WTC11 (cell line): ENCODE measurements around the gene RAD51D.

ENCODE experiments used
- MAX ChIP-seq: sonication (generic); formaldehyde crosslinking; IDR thresholded peaks from 2 replicates; pipeline ENCODE4 v1.8.0; 2022; ENCODE audit warnings: mild to moderate bottlenecking, missing genetic modification reagents
- NFYB ChIP-seq: sonication (generic); formaldehyde crosslinking; conservative IDR thresholded peaks from 2 replicates; pipeline ENCODE4 v1.8.0; 2022; ENCODE audit warnings: low read depth, missing genetic modification reagents
- NR3C1 ChIP-seq: sonication (generic); formaldehyde crosslinking; conservative IDR thresholded peaks from 2 replicates; pipeline ENCODE4 v1.8.1; 2023; ENCODE audit warnings: low read depth, mild to moderate bottlenecking, missing genetic modification reagents
- ZNF121 ChIP-seq: sonication (generic); formaldehyde crosslinking; IDR thresholded peaks from 2 replicates; pipeline ENCODE4 v1.8.0; 2023; ENCODE audit warnings: missing genetic modification reagents
- TF ChIP-seq, protein P1 (sequence below): fragments of 200-600 bp; IDR thresholded peaks from 2 replicates; pipeline ENCODE4 v1.8.0; 2022; ENCODE audit warnings: antibody characterized with exemption
- TF ChIP-seq, protein P2 (sequence below): sonication (generic); formaldehyde crosslinking; IDR thresholded peaks from 2 replicates; pipeline ENCODE4 v1.8.0; 2022; ENCODE audit warnings: mild to moderate bottlenecking, missing genetic modification reagents
- TF ChIP-seq, protein P3 (sequence below): sonication (generic); formaldehyde crosslinking; IDR thresholded peaks from 2 replicates; pipeline ENCODE4 v1.8.0; 2022; ENCODE audit warnings: mild to moderate bottlenecking, missing genetic modification reagents
- TF ChIP-seq, protein P4 (sequence below): fragments of 250-450 bp; sonication (Bioruptor Pico); IDR thresholded peaks from 2 replicates; pipeline ENCODE4 v1.9.0; 2021; ENCODE audit warnings: mild to moderate bottlenecking

DNA sequence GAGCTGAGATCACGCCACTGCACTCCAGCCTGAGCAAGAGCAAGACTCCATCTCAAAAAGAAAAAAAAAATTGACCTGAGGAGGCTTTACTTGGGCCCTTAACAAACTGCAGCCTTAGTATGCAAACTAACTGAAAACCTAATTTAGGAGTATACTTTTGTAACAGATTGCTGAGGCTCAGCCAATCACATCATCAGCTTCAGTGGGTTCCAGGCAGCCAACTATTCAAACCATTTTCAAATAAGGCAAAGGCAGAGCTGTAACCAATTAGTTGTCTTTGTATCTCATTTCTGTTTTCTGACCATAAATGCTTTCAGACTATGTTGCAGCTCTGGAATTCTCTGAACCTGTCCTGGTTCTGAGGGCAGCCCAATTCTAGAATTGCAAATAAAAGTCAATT is 23.9 kb downstream of the RAD51D start:
- TF ChIP-seq, protein P1, sequence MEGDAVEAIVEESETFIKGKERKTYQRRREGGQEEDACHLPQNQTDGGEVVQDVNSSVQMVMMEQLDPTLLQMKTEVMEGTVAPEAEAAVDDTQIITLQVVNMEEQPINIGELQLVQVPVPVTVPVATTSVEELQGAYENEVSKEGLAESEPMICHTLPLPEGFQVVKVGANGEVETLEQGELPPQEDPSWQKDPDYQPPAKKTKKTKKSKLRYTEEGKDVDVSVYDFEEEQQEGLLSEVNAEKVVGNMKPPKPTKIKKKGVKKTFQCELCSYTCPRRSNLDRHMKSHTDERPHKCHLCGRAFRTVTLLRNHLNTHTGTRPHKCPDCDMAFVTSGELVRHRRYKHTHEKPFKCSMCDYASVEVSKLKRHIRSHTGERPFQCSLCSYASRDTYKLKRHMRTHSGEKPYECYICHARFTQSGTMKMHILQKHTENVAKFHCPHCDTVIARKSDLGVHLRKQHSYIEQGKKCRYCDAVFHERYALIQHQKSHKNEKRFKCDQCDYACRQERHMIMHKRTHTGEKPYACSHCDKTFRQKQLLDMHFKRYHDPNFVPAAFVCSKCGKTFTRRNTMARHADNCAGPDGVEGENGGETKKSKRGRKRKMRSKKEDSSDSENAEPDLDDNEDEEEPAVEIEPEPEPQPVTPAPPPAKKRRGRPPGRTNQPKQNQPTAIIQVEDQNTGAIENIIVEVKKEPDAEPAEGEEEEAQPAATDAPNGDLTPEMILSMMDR = no peak
- TF ChIP-seq NFYB (CRISPR knock-in tag) = no peak
- TF ChIP-seq NR3C1 (CRISPR knock-in tag) = no peak
- no peak for TF ChIP-seq ZNF121 (CRISPR knock-in tag)
- TF ChIP-seq MAX (CRISPR knock-in tag) = no peak
- TF ChIP-seq, protein P2, sequence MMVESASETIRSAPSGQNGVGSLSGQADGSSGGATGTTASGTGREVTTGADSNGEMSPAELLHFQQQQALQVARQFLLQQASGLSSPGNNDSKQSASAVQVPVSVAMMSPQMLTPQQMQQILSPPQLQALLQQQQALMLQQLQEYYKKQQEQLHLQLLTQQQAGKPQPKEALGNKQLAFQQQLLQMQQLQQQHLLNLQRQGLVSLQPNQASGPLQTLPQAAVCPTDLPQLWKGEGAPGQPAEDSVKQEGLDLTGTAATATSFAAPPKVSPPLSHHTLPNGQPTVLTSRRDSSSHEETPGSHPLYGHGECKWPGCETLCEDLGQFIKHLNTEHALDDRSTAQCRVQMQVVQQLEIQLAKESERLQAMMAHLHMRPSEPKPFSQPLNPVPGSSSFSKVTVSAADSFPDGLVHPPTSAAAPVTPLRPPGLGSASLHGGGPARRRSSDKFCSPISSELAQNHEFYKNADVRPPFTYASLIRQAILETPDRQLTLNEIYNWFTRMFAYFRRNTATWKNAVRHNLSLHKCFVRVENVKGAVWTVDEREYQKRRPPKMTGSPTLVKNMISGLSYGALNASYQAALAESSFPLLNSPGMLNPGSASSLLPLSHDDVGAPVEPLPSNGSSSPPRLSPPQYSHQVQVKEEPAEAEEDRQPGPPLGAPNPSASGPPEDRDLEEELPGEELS = no peak
- TF ChIP-seq, protein P3, sequence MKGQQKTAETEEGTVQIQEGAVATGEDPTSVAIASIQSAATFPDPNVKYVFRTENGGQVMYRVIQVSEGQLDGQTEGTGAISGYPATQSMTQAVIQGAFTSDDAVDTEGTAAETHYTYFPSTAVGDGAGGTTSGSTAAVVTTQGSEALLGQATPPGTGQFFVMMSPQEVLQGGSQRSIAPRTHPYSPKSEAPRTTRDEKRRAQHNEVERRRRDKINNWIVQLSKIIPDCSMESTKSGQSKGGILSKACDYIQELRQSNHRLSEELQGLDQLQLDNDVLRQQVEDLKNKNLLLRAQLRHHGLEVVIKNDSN = no peak
- TF ChIP-seq, protein P4, sequence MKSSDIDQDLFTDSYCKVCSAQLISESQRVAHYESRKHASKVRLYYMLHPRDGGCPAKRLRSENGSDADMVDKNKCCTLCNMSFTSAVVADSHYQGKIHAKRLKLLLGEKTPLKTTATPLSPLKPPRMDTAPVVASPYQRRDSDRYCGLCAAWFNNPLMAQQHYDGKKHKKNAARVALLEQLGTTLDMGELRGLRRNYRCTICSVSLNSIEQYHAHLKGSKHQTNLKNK (CRISPR knock-in tag) = no peak
